ENCODE results near the gene ATXN7L1. TPM values are rescaled to one million over a fixed set of nuclear protein-coding genes. Genes with fewer than 3 reads are reported as not detected.
"Not testable (repeated sequence)": the region's sequence is repeated elsewhere in the genome, so short reads cannot be mapped to it uniquely, and the experiment has no call there.

The ATXN7L1 gene
- polyA plus RNA-seq, 4 donors = 9.7 to 50.8 (median 26.7) TPM

- 90 to 94% (median 91%) methylated on average over 6 of the region's 6 CpGs for WGBS, 3 donors
These were observed 9.2 kb upstream of the ATXN7L1 start for GRCh38 chr7:105885387-105886111.

GRCh38 chr7:105883179-105883578 is 6.8 kb upstream of the ATXN7L1 start:
- not testable (repeated sequence) for H3K4me3 ChIP-seq (ENCODE audit: low read depth in 1 of 3, low read length in 3 of 3); FAIRE-seq; H3K36me3 ChIP-seq (ENCODE audit: control insufficient read depth in 3 of 3, insufficient read depth in 2 of 3, low read depth in 1 of 3, low read length in 3 of 3); H3K27me3 ChIP-seq (ENCODE audit: control insufficient read depth in 3 of 3, insufficient read depth in 3 of 3, low read length in 3 of 3); DNase-seq; H3K27ac ChIP-seq (ENCODE audit: low read depth in 1 of 3, low read length in 2 of 3); H3K9me3 ChIP-seq (ENCODE audit: control insufficient read depth in 2 of 2, insufficient read depth in 1 of 2, low read depth in 1 of 2, low read length in 1 of 2)
- peaks cover 3 to 19% (median 6%) of the 10 kb centered on the region in 3 donors for H3K4me1 ChIP-seq (ENCODE audit: control insufficient read depth in 3 of 3, insufficient read depth in 2 of 3, low read depth in 1 of 3, low read length in 2 of 3)
- WGBS, 3 donors = 90 to 93% (median 91%) methylated on average over 6 of the region's 6 CpGs

More at GRCh38 chr7:105885387-105886111, 9.2 kb upstream of the ATXN7L1 start:
- Histone ChIP-seq H3K4me3 (ENCODE audit: low read depth in 1 of 3, low read length in 3 of 3) (no peak overlapping the region), H3K9me3 (ENCODE audit: control insufficient read depth in 2 of 2, insufficient read depth in 1 of 2, low read depth in 1 of 2, low read length in 1 of 2) (no peaks in the 10 kb centered on the region), H3K27ac (ENCODE audit: low read depth in 1 of 3, low read length in 2 of 3) (no peak overlapping the region), H3K36me3 (ENCODE audit: control insufficient read depth in 3 of 3, insufficient read depth in 2 of 3, low read depth in 1 of 3, low read length in 3 of 3) (peaks cover 0 to 4% (median 0%) of the 10 kb centered on the region in 3 donors), H3K4me1 (ENCODE audit: control insufficient read depth in 3 of 3, insufficient read depth in 2 of 3, low read depth in 1 of 3, low read length in 2 of 3) (peaks cover 0 to 6% (median 0%) of the 10 kb centered on the region in 3 donors), H3K27me3 (ENCODE audit: control insufficient read depth in 3 of 3, insufficient read depth in 3 of 3, low read length in 3 of 3) (no peaks in the 10 kb centered on the region)
- FAIRE-seq = no peak
- DNase-seq = peak in 1 of 2 donors; percentile 19

- no peak for FAIRE-seq
- H3K27ac ChIP-seq (ENCODE audit: low read depth in 1 of 3, low read length in 2 of 3) = no peak overlapping the region
- DNase-seq = no peak
- peaks cover 0 to 4% (median 0%) of the 10 kb centered on the region in 3 donors for H3K36me3 ChIP-seq (ENCODE audit: control insufficient read depth in 3 of 3, insufficient read depth in 2 of 3, low read depth in 1 of 3, low read length in 3 of 3)
- no peaks in the 10 kb centered on the region for H3K9me3 ChIP-seq (ENCODE audit: control insufficient read depth in 2 of 2, insufficient read depth in 1 of 2, low read depth in 1 of 2, low read length in 1 of 2)
- H3K4me3 ChIP-seq (ENCODE audit: low read depth in 1 of 3, low read length in 3 of 3) = no peak overlapping the region
- H3K4me1 ChIP-seq (ENCODE audit: control insufficient read depth in 3 of 3, insufficient read depth in 2 of 3, low read depth in 1 of 3, low read length in 2 of 3) = peaks cover 3 to 15% (median 6%) of the 10 kb centered on the region in 3 donors
- H3K27me3 ChIP-seq (ENCODE audit: control insufficient read depth in 3 of 3, insufficient read depth in 3 of 3, low read length in 3 of 3) = no peaks in the 10 kb centered on the region
- 29 to 58% (median 50%) methylated on average over 1 of the region's 1 CpG for WGBS, 3 donors
These were observed 5.0 kb upstream of the ATXN7L1 start for GRCh38 chr7:105881439-105881838.

- Histone ChIP-seq H3K4me3 (ENCODE audit: low read depth in 1 of 3, low read length in 3 of 3) (no peak overlapping the region), H3K4me1 (ENCODE audit: control insufficient read depth in 3 of 3, insufficient read depth in 2 of 3, low read depth in 1 of 3, low read length in 2 of 3) (peaks cover 3 to 15% (median 6%) of the 10 kb centered on the region in 3 donors), H3K27ac (ENCODE audit: low read depth in 1 of 3, low read length in 2 of 3) (no peak overlapping the region), H3K36me3 (ENCODE audit: control insufficient read depth in 3 of 3, insufficient read depth in 2 of 3, low read depth in 1 of 3, low read length in 3 of 3) (peaks cover 0 to 4% (median 0%) of the 10 kb centered on the region in 3 donors), H3K27me3 (ENCODE audit: control insufficient read depth in 3 of 3, insufficient read depth in 3 of 3, low read length in 3 of 3) (no peaks in the 10 kb centered on the region), H3K9me3 (ENCODE audit: control insufficient read depth in 2 of 2, insufficient read depth in 1 of 2, low read depth in 1 of 2, low read length in 1 of 2) (no peaks in the 10 kb centered on the region)
- FAIRE-seq = no peak
- WGBS, 3 donors = 56 to 75% (median 57%) methylated on average over 6 of the region's 6 CpGs
- DNase-seq = peak; percentile 6 to 20
These were observed 4.4 kb upstream of the ATXN7L1 start for GRCh38 chr7:105880571-105881330.

GRCh38 chr7:105879782-105880181 is 3.4 kb upstream of the ATXN7L1 start:
- no peak overlapping the region for H3K4me3 ChIP-seq (ENCODE audit: low read depth in 1 of 3, low read length in 3 of 3)
- H3K27me3 ChIP-seq (ENCODE audit: control insufficient read depth in 3 of 3, insufficient read depth in 3 of 3, low read length in 3 of 3) = no peaks in the 10 kb centered on the region
- WGBS, 3 donors = 97 to 98% (median 98%) methylated on average over 2 of the region's 2 CpGs
- no peaks in the 10 kb centered on the region for H3K36me3 ChIP-seq (ENCODE audit: control insufficient read depth in 3 of 3, insufficient read depth in 2 of 3, low read depth in 1 of 3, low read length in 3 of 3)
- H3K4me1 ChIP-seq (ENCODE audit: control insufficient read depth in 3 of 3, insufficient read depth in 2 of 3, low read depth in 1 of 3, low read length in 2 of 3) = peaks cover 6 to 21% (median 6%) of the 10 kb centered on the region in 3 donors
- FAIRE-seq (no peak), DNase-seq (no peak)
- no peaks in the 10 kb centered on the region for H3K9me3 ChIP-seq (ENCODE audit: control insufficient read depth in 2 of 2, insufficient read depth in 1 of 2, low read depth in 1 of 2, low read length in 1 of 2)
- H3K27ac ChIP-seq (ENCODE audit: low read depth in 1 of 3, low read length in 2 of 3) = no peak overlapping the region

GRCh38 chr7:105878746-105879605 is 2.6 kb upstream of the ATXN7L1 start:
- Histone ChIP-seq H3K4me3 (ENCODE audit: low read depth in 1 of 3, low read length in 3 of 3) (peak overlapping the region in 2 of 3 donors; percentile 75 to 86), H3K4me1 (ENCODE audit: control insufficient read depth in 3 of 3, insufficient read depth in 2 of 3, low read depth in 1 of 3, low read length in 2 of 3) (peaks cover 8 to 21% (median 9%) of the 10 kb centered on the region in 3 donors), H3K27me3 (ENCODE audit: control insufficient read depth in 3 of 3, insufficient read depth in 3 of 3, low read length in 3 of 3) (no peaks in the 10 kb centered on the region), H3K27ac (ENCODE audit: low read depth in 1 of 3, low read length in 2 of 3) (no peak overlapping the region), H3K36me3 (ENCODE audit: control insufficient read depth in 3 of 3, insufficient read depth in 2 of 3, low read depth in 1 of 3, low read length in 3 of 3) (no peaks in the 10 kb centered on the region), H3K9me3 (ENCODE audit: control insufficient read depth in 2 of 2, insufficient read depth in 1 of 2, low read depth in 1 of 2, low read length in 1 of 2) (no peaks in the 10 kb centered on the region)
- WGBS, 3 donors = 17 to 59% (median 44%) methylated on average over 2 of the region's 2 CpGs
- FAIRE-seq (no peak), DNase-seq (peak; percentile 36 to 44)

- H3K4me1 ChIP-seq (ENCODE audit: control insufficient read depth in 3 of 3, insufficient read depth in 2 of 3, low read depth in 1 of 3, low read length in 2 of 3) = peaks cover 8 to 21% (median 9%) of the 10 kb centered on the region in 3 donors
- no peaks in the 10 kb centered on the region for H3K27me3 ChIP-seq (ENCODE audit: control insufficient read depth in 3 of 3, insufficient read depth in 3 of 3, low read length in 3 of 3)
- peak; percentile 47 to 52 for DNase-seq
- no peak for FAIRE-seq
- 16 to 53% (median 41%) methylated on average over 10 of the region's 10 CpGs for WGBS, 3 donors
- H3K9me3 ChIP-seq (ENCODE audit: control insufficient read depth in 2 of 2, insufficient read depth in 1 of 2, low read depth in 1 of 2, low read length in 1 of 2) = no peaks in the 10 kb centered on the region
- H3K4me3 ChIP-seq (ENCODE audit: low read depth in 1 of 3, low read length in 3 of 3) = peak overlapping the region in 2 of 3 donors; percentile 75 to 86
- H3K27ac ChIP-seq (ENCODE audit: low read depth in 1 of 3, low read length in 2 of 3) = peak overlapping the region; percentile 86 to 94 (median 88)
- H3K36me3 ChIP-seq (ENCODE audit: control insufficient read depth in 3 of 3, insufficient read depth in 2 of 3, low read depth in 1 of 3, low read length in 3 of 3) = peaks cover 0 to 4% (median 0%) of the 10 kb centered on the region in 3 donors
These were observed 1.3 kb upstream of the ATXN7L1 start for GRCh38 chr7:105877736-105878135.
